Fibroblast of lung (primary cell): ENCODE results near the gene FAM25G.
"Not testable (repeated sequence)": the region's sequence is repeated elsewhere in the genome, so short reads cannot be mapped to it uniquely, and the experiment has no call there.

Experiments
- CTCF ChIP-seq, 2 donors: IDR thresholded peaks in 1 of 2; conservative IDR thresholded peaks in 1 of 2; 1 replicate in 1 of 2; 2 replicates in 1 of 2; pipeline ENCODE4 v1.5.1; 2011 to 2012; ENCODE audit warnings: low read length in 2 of 2, control low read depth in 1 of 2, inconsistent platforms in 1 of 2, low read depth in 1 of 2, mild to moderate bottlenecking in 1 of 2
- EZH2 ChIP-seq: IDR thresholded peaks from 2 replicates; pipeline ENCODE4 v1.5.1; 2012; ENCODE audit warnings: low read length, control low read depth, mild to moderate bottlenecking; ENCODE audit errors: missing control alignments

GRCh38 chr10:47483923-47484322 is 7.6 kb downstream of the FAM25G start, which contains the start of gene ANXA8:
- not testable (repeated sequence) for TF ChIP-seq CTCF (conservative IDR thresholded peaks at IDR 0.05 in 1 of 2, IDR thresholded peaks at IDR 0.05 in 1 of 2; ENCODE audit: low read depth in 1 of 2, low read length in 2 of 2); EZH2
